Tibial artery (tissue), 4 donors: ENCODE data around the gene CYP46A1.

Experiments used
- DNase-seq, 2 donors: peaks; one replicate each; pipeline ENCODE4 v3.0.0-alpha.2; 2019
- H3K27ac ChIP-seq, 2 donors: fragments of 200-600 bp; sonication (generic) in 1 of 2; 1 replicate in 1 of 2; 2 replicates in 1 of 2; pipeline ENCODE4 v1.5.1; 2018 to 2019; ENCODE audit warnings: mild to moderate bottlenecking in 1 of 2
- H3K27me3 ChIP-seq, 2 donors: fragments of 200-600 bp; sonication (generic) in 1 of 2; one replicate each; pipeline versions ENCODE4 v1.5.1 to v1.6.0; 2016 to 2019
- H3K36me3 ChIP-seq, 3 donors: fragments of 200-600 bp; sonication (generic) in 2 of 3; one replicate each; pipeline ENCODE4 v1.5.1; 2016 to 2019; ENCODE audit warnings: mild to moderate bottlenecking in 2 of 3
- H3K4me1 ChIP-seq, 4 donors: fragments of 200-600 bp; sonication (generic) in 2 of 4; 1 replicate in 3 of 4; 2 replicates in 1 of 4; pipeline ENCODE4 v1.5.1; 2016 to 2019
- H3K4me3 ChIP-seq, 2 donors: fragments of 200-600 bp; sonication (generic) in 1 of 2; 1 replicate in 1 of 2; 2 replicates in 1 of 2; pipeline ENCODE4 v1.5.1; 2018 to 2019; ENCODE audit warnings: mild to moderate bottlenecking in 2 of 2
- H3K9me3 ChIP-seq, 3 donors: fragments of 200-600 bp; sonication (generic) in 1 of 3; one replicate each; pipeline ENCODE4 v1.5.1; 2016 to 2019
- intact Hi-C: fragments of 100-400 bp; cut with DNase I; formaldehyde crosslinking; loops from one replicate; pipeline ENCODE4 v1.15.0; 2023; ENCODE audit warnings: low total_unique reads
- TF ChIP-seq, protein P1 (sequence below), 2 experiments: fragments of 200-600 bp in 1 of 2; fragments of 450-650 bp in 1 of 2; IDR thresholded peaks; one replicate each; pipeline ENCODE4 v1.5.1; 2017 to 2019; ENCODE audit warnings: antibody characterized with exemption in 2 of 2, mild to moderate bottlenecking in 1 of 2, moderate library complexity in 1 of 2

CYP46A1 gene

GRCh38 chr14:99648027-99648784 is 35.9 kb upstream of the CYP46A1 start:
- DNase-seq, result no peak
- H3K4me1 ChIP-seq, result peaks cover 0 to 19% (median 10%) of the 10 kb centered on the region in 4 donors
- TF ChIP-seq, protein P1, sequence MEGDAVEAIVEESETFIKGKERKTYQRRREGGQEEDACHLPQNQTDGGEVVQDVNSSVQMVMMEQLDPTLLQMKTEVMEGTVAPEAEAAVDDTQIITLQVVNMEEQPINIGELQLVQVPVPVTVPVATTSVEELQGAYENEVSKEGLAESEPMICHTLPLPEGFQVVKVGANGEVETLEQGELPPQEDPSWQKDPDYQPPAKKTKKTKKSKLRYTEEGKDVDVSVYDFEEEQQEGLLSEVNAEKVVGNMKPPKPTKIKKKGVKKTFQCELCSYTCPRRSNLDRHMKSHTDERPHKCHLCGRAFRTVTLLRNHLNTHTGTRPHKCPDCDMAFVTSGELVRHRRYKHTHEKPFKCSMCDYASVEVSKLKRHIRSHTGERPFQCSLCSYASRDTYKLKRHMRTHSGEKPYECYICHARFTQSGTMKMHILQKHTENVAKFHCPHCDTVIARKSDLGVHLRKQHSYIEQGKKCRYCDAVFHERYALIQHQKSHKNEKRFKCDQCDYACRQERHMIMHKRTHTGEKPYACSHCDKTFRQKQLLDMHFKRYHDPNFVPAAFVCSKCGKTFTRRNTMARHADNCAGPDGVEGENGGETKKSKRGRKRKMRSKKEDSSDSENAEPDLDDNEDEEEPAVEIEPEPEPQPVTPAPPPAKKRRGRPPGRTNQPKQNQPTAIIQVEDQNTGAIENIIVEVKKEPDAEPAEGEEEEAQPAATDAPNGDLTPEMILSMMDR (IDR thresholded peaks at IDR 0.05), result no peak
- H3K27me3 ChIP-seq, result peaks cover 0 to 35% of the 10 kb centered on the region in 2 donors
- H3K4me3 ChIP-seq, result no peak overlapping the region
- intact Hi-C loops, result no loop called here
- H3K36me3 ChIP-seq, result no peaks in the 10 kb centered on the region
- no peaks in the 10 kb centered on the region for H3K9me3 ChIP-seq
- no peak overlapping the region for H3K27ac ChIP-seq

DNA sequence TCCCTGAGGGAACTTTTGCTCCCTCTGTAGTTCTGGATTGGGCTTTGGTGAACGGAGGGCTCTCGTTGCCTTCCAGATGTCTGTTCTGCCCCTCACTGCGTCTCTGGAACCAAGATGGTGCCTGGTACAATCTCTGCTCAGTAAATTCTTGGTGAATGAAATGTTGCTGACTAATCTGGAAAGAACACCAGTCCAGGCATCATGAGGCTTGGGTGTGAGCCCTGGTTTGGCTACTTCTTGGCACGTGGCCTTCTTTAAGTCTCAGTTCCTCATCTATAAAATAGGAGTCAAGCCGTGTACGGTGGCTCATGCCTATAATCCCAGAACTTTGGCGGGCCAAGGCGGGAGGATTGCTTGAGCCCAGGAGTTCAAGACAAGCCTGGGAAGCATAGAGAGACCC is 34.9 kb upstream of the CYP46A1 start:
- peaks cover 0 to 28% of the 10 kb centered on the region in 2 donors for H3K27me3 ChIP-seq
- no peaks in the 10 kb centered on the region for H3K9me3 ChIP-seq
- H3K4me3 ChIP-seq, result no peak overlapping the region
- peaks cover 0 to 19% (median 10%) of the 10 kb centered on the region in 4 donors for H3K4me1 ChIP-seq
- intact Hi-C loops, result no loop called here
- H3K27ac ChIP-seq, result no peak overlapping the region
- DNase-seq, result no peak
- TF ChIP-seq, protein P1 (IDR thresholded peaks at IDR 0.05), result no peak
- H3K36me3 ChIP-seq, result no peaks in the 10 kb centered on the region

- peaks cover 0 to 24% of the 10 kb centered on the region in 2 donors for H3K27me3 ChIP-seq
- H3K27ac ChIP-seq, result no peak overlapping the region
- peaks cover 0 to 16% (median 10%) of the 10 kb centered on the region in 4 donors for H3K4me1 ChIP-seq
- TF ChIP-seq, protein P1 (IDR thresholded peaks at IDR 0.05), result no peak
- no peak for DNase-seq
- no peaks in the 10 kb centered on the region for H3K9me3 ChIP-seq
- H3K4me3 ChIP-seq, result no peak overlapping the region
- intact Hi-C loops, result no loop called here
- no peaks in the 10 kb centered on the region for H3K36me3 ChIP-seq
Measured at GRCh38 chr14:99649643-99650042, 34.5 kb upstream of the CYP46A1 start.

DNA sequence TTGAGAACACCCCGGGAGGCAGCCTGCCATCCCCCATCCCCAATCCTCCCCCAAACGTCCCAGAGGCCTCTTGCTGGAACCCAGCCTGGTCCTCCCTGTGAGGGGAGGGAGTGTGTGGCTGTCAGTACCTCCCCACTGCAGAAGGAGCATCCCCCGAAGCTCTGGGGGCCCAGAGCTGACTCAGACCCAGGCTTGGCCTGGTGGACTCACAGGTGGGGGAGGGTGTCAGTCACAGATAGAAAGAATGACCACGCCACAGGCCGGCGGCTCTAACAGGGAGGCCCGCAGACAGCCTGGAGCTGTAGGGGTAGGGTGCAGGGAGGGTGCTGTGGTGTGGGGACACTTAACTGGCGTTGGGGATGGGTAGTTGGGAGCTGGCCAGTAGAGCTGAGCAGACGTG is 33.9 kb upstream of the CYP46A1 start:
- no peak overlapping the region for H3K4me3 ChIP-seq
- intact Hi-C loops, result no loop called here
- TF ChIP-seq, protein P1 (IDR thresholded peaks at IDR 0.05), result no peak
- peaks cover 0 to 18% of the 10 kb centered on the region in 2 donors for H3K27me3 ChIP-seq
- no peaks in the 10 kb centered on the region for H3K9me3 ChIP-seq
- no peak for DNase-seq
- no peaks in the 10 kb centered on the region for H3K36me3 ChIP-seq
- H3K27ac ChIP-seq, result no peak overlapping the region
- peaks cover 0 to 10% (median 5%) of the 10 kb centered on the region in 4 donors for H3K4me1 ChIP-seq

- no peak for DNase-seq
- no peaks in the 10 kb centered on the region for H3K9me3 ChIP-seq
- no peaks in the 10 kb centered on the region for H3K36me3 ChIP-seq
- TF ChIP-seq, protein P1 (IDR thresholded peaks at IDR 0.05), result no peak
- intact Hi-C loops, result no loop called here
- no peaks in the 10 kb centered on the region for H3K4me1 ChIP-seq
- H3K27me3 ChIP-seq, result peaks cover 0 to 8% of the 10 kb centered on the region in 2 donors
- no peak overlapping the region for H3K27ac ChIP-seq
- H3K4me3 ChIP-seq, result no peak overlapping the region
Measured at GRCh38 chr14:99651953-99652746, 31.9 kb upstream of the CYP46A1 start.
